ENCODE data around the gene BPHL.

The BPHL gene

DNA sequence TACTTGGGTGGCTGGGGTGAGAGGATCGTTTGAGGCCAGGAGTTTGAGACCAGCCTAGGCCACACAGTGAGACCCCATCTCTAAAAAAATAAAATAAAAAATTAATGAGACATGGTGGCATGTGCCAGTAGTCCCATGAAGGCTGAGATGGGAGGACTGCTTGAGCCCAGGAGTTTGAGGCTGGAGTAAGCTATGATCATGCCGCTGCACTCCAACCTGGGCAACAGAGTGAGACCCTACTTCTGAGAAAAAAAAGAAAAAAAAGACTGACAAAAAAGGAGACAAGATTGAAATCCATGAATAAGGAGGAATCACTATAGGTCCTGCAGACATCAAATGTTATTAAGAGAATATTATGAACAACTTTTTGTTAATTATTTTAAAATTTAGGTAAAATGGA lies 23.7 kb upstream of the BPHL start:
- DNase-seq (ENCODE audit: low read depth, low spot score), result no peak
- no peaks in the 10 kb centered on the region for H3K4me1 ChIP-seq (ENCODE audit: insufficient read depth, insufficient read length)

GRCh38 chr6:3102875-3103274 lies 15.6 kb upstream of the BPHL start:
- H3K36me3 ChIP-seq (ENCODE audit: insufficient read depth, insufficient read length, low read length), result peaks cover 60% of the 10 kb centered on the region

More for the DNA sequence above, 23.7 kb upstream of the BPHL start:
- no peaks in the 10 kb centered on the region for H3K27me3 ChIP-seq (ENCODE audit: insufficient read depth, insufficient read length)
- TF ChIP-seq SUZ12 (IDR thresholded peaks at IDR 0.05; ENCODE audit: extremely low read depth, insufficient read depth, insufficient read length), result no peak
- TF ChIP-seq YY1 (IDR thresholded peaks at IDR 0.05; ENCODE audit: insufficient read depth, insufficient read length), result no peak
- no peak for TF ChIP-seq ZNF274 (IDR thresholded peaks at IDR 0.05; ENCODE audit: low read depth, low read length)
- no peak overlapping the region for H3K9ac ChIP-seq (ENCODE audit: insufficient read length, low read depth)
- H3K36me3 ChIP-seq (ENCODE audit: insufficient read depth, insufficient read length, low read length), result peaks cover 40% of the 10 kb centered on the region
- H3K9me3 ChIP-seq (ENCODE audit: insufficient read depth, low read length), result peaks cover 16% of the 10 kb centered on the region; the same call in 1 of the 2 replicates
- no peak overlapping the region for H3K4me3 ChIP-seq (ENCODE audit: insufficient read length, low read depth)

GRCh38 chr6:3108746-3109414 lies 9.6 kb upstream of the BPHL start:
- Histone ChIP-seq H3K27me3 (ENCODE audit: insufficient read depth, insufficient read length) (no peaks in the 10 kb centered on the region), H3K4me3 (ENCODE audit: insufficient read length, low read depth) (no peak overlapping the region), H3K9ac (ENCODE audit: insufficient read length, low read depth) (no peak overlapping the region), H3K36me3 (ENCODE audit: insufficient read depth, insufficient read length, low read length) (peaks cover 85% of the 10 kb centered on the region), H3K9me3 (ENCODE audit: insufficient read depth, low read length) (no peaks in the 10 kb centered on the region), H3K4me1 (ENCODE audit: insufficient read depth, insufficient read length) (no peaks in the 10 kb centered on the region)
- DNase-seq (ENCODE audit: low read depth, low spot score), result no peak
- no peak for TF ChIP-seq ZNF274 (IDR thresholded peaks at IDR 0.05; ENCODE audit: low read depth, low read length)
- no peak for TF ChIP-seq SUZ12 (IDR thresholded peaks at IDR 0.05; ENCODE audit: extremely low read depth, insufficient read depth, insufficient read length)
- no peak for TF ChIP-seq YY1 (IDR thresholded peaks at IDR 0.05; ENCODE audit: insufficient read depth, insufficient read length)

More at GRCh38 chr6:3102875-3103274, 15.6 kb upstream of the BPHL start:
- no peaks in the 10 kb centered on the region for H3K4me1 ChIP-seq (ENCODE audit: insufficient read depth, insufficient read length)
- DNase-seq (ENCODE audit: low read depth, low spot score), result no peak
- no peaks in the 10 kb centered on the region for H3K9me3 ChIP-seq (ENCODE audit: insufficient read depth, low read length)
- no peaks in the 10 kb centered on the region for H3K27me3 ChIP-seq (ENCODE audit: insufficient read depth, insufficient read length)
- H3K9ac ChIP-seq (ENCODE audit: insufficient read length, low read depth), result no peak overlapping the region
- no peak overlapping the region for H3K4me3 ChIP-seq (ENCODE audit: insufficient read length, low read depth)
- TF ChIP-seq SUZ12 (IDR thresholded peaks at IDR 0.05; ENCODE audit: extremely low read depth, insufficient read depth, insufficient read length), result no peak
- no peak for TF ChIP-seq ZNF274 (IDR thresholded peaks at IDR 0.05; ENCODE audit: low read depth, low read length)
- TF ChIP-seq YY1 (IDR thresholded peaks at IDR 0.05; ENCODE audit: insufficient read depth, insufficient read length), result no peak

- Histone ChIP-seq H3K9me3 (ENCODE audit: insufficient read depth, low read length) (no peaks in the 10 kb centered on the region), H3K36me3 (ENCODE audit: insufficient read depth, insufficient read length, low read length) (peaks cover 85% of the 10 kb centered on the region), H3K9ac (ENCODE audit: insufficient read length, low read depth) (no peak overlapping the region), H3K4me1 (ENCODE audit: insufficient read depth, insufficient read length) (no peaks in the 10 kb centered on the region), H3K4me3 (ENCODE audit: insufficient read length, low read depth) (no peak overlapping the region), H3K27me3 (ENCODE audit: insufficient read depth, insufficient read length) (no peaks in the 10 kb centered on the region)
- no peak for DNase-seq (ENCODE audit: low read depth, low spot score)
- TF ChIP-seq ZNF274 (IDR thresholded peaks at IDR 0.05; ENCODE audit: low read depth, low read length) (no peak), YY1 (IDR thresholded peaks at IDR 0.05; ENCODE audit: insufficient read depth, insufficient read length) (no peak), SUZ12 (IDR thresholded peaks at IDR 0.05; ENCODE audit: extremely low read depth, insufficient read depth, insufficient read length) (no peak)
These were observed 8.8 kb upstream of the BPHL start for GRCh38 chr6:3109761-3110160.

DNA sequence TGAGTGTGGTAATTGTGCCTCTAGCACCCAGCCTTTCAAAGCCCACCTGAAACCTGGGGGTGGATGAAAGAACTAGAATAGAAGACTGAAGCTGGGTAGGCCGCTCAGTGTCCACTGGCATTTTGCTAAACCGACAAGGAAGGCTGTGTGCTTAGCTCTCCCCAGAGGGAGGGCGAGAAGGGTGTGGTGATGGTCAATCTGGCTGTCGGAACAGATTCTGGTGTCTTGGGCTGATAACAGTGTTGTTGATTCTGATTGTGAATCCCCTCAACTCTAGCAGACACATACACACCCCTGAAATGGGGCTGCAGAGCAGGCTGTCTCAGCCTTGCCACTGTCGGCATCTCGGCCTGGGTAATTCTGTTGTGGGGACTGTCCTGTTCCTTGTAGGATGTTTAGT lies 4.1 kb upstream of the BPHL start:
- H3K9ac ChIP-seq (ENCODE audit: insufficient read length, low read depth), result peak overlapping the region; percentile 21
- TF ChIP-seq SUZ12 (IDR thresholded peaks at IDR 0.05; ENCODE audit: extremely low read depth, insufficient read depth, insufficient read length) (no peak), YY1 (IDR thresholded peaks at IDR 0.05; ENCODE audit: insufficient read depth, insufficient read length) (no peak), ZNF274 (IDR thresholded peaks at IDR 0.05; ENCODE audit: low read depth, low read length) (no peak)
- H3K4me3 ChIP-seq (ENCODE audit: insufficient read length, low read depth), result no peak overlapping the region
- no peaks in the 10 kb centered on the region for H3K27me3 ChIP-seq (ENCODE audit: insufficient read depth, insufficient read length)
- H3K9me3 ChIP-seq (ENCODE audit: insufficient read depth, low read length), result no peaks in the 10 kb centered on the region
- peaks cover 55% of the 10 kb centered on the region for H3K36me3 ChIP-seq (ENCODE audit: insufficient read depth, insufficient read length, low read length)
- no peaks in the 10 kb centered on the region for H3K4me1 ChIP-seq (ENCODE audit: insufficient read depth, insufficient read length)
- DNase-seq (ENCODE audit: low read depth, low spot score), result no peak

DNA sequence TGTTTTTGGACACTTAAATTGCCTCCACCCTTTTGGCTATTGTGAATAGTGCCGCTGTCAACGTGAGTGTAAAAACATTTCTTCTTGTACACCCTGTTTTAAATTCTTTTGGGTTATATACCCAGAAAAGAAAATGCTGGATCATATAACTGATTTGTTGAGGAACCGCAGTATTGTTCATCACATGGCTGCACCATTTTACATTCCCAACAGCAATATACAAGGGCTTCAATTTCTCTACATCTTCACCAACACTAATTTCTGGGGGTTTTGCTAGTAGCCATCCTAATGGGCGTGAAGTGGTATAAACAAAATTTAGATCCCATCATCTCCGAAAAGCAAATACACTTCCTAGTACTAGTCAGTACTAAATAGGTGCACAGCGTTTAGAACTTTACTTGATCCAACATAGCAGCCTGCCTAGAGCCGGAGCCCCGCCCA lies 579 bp upstream of the BPHL start:
- H3K4me1 ChIP-seq (ENCODE audit: insufficient read depth, insufficient read length), result no peaks in the 10 kb centered on the region
- no peaks in the 10 kb centered on the region for H3K27me3 ChIP-seq (ENCODE audit: insufficient read depth, insufficient read length)
- H3K36me3 ChIP-seq (ENCODE audit: insufficient read depth, insufficient read length, low read length), result peaks cover 28% of the 10 kb centered on the region
- DNase-seq (ENCODE audit: low read depth, low spot score), result no peak
- H3K9ac ChIP-seq (ENCODE audit: insufficient read length, low read depth), result peak overlapping the region; percentile 95
- TF ChIP-seq YY1 (IDR thresholded peaks at IDR 0.05; ENCODE audit: insufficient read depth, insufficient read length), result no peak
- TF ChIP-seq ZNF274 (IDR thresholded peaks at IDR 0.05; ENCODE audit: low read depth, low read length), result no peak
- TF ChIP-seq SUZ12 (IDR thresholded peaks at IDR 0.05; ENCODE audit: extremely low read depth, insufficient read depth, insufficient read length), result no peak
- no peaks in the 10 kb centered on the region for H3K9me3 ChIP-seq (ENCODE audit: insufficient read depth, low read length)
- peak overlapping the region; percentile 88 for H3K4me3 ChIP-seq (ENCODE audit: insufficient read length, low read depth)

- Histone ChIP-seq H3K9me3 (ENCODE audit: insufficient read depth, low read length) (no peaks in the 10 kb centered on the region), H3K27me3 (ENCODE audit: insufficient read depth, insufficient read length) (no peaks in the 10 kb centered on the region), H3K4me3 (ENCODE audit: insufficient read length, low read depth) (peak overlapping the region; percentile 88), H3K36me3 (ENCODE audit: insufficient read depth, insufficient read length, low read length) (peaks cover 16% of the 10 kb centered on the region), H3K9ac (ENCODE audit: insufficient read length, low read depth) (peak overlapping the region; percentile 95), H3K4me1 (ENCODE audit: insufficient read depth, insufficient read length) (no peaks in the 10 kb centered on the region)
- TF ChIP-seq YY1 (IDR thresholded peaks at IDR 0.05; ENCODE audit: insufficient read depth, insufficient read length) (no peak), ZNF274 (IDR thresholded peaks at IDR 0.05; ENCODE audit: low read depth, low read length) (no peak), SUZ12 (IDR thresholded peaks at IDR 0.05; ENCODE audit: extremely low read depth, insufficient read depth, insufficient read length) (no peak)
- no peak for DNase-seq (ENCODE audit: low read depth, low spot score)
These were observed 671 bp downstream of the BPHL start for GRCh38 chr6:3119040-3119723.
